ENCODE results near the gene GMDS. TPM values are rescaled to one million over a fixed set of nuclear protein-coding genes. Genes with fewer than 3 reads are reported as not detected.

The GMDS gene
- total and polyA plus RNA-seq, 2 of the 4 experiments (the other 2 are of a cell fraction): 7.3 to 21.9 TPM

DNA sequence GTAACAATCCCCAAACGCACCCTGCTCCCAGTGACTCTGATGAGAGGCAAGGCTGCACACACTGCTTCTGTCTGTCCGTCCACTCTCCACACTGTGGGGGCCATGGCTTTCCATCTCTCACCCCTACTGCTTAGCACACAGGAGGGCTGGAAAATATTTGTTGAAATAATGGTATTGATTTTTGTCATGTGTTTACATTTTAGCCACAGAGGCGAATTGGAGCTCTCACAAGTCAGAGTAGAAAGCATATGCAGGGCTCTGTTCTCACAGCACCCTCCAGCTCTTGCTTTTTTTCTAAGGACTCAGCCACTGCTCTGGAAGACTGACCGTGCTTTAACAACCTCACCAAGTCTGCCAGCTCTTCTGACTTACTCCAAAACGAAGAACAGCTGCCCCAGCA lies 273.8 kb downstream of the GMDS start:
- intact Hi-C loops (cut with micrococcal nuclease): loop anchor here (10.0 kb wide), 1 partner anchor 473 kb away; no protein-coding TSS in a partner anchor
- POLR2A ChIA-PET (ENCODE audit: unreplicated experiment): no interaction called here
- DNase-seq: peak; percentile 11

More for the DNA sequence above, 273.8 kb downstream of the GMDS start:
- no TSS peak for BruUV-seq (replicated peaks)
- no peak overlapping the region for H4K5ac ChIP-seq (ENCODE audit: low read depth, low read length)
- no peak overlapping the region for H3K4me3 ChIP-seq (ENCODE audit: insufficient read depth, low read depth, low read length)
- H2BK15ac ChIP-seq (ENCODE audit: low read depth, low read length): no peak overlapping the region
- H2AK9ac ChIP-seq (replicated peaks; ENCODE audit: low read depth, low read length, poor library complexity): peak overlapping the region; percentile 7
- dilution Hi-C loops (cut with HindIII; ENCODE audit: low sequenced_read_pairs, unreplicated experiment) (no loop called here), in situ Hi-C loops (cut with MboI; ENCODE audit: low sequenced_read_pairs) (no loop called here)
- H3K27ac ChIP-seq (ENCODE audit: insufficient read depth, low read length): no peak overlapping the region
- no peaks in the 10 kb centered on the region for H4K20me1 ChIP-seq (ENCODE audit: insufficient read depth, low read length)
- H2BK20ac ChIP-seq (ENCODE audit: low read depth, low read length): no peak overlapping the region
- no peak overlapping the region for H3K18ac ChIP-seq (ENCODE audit: low read depth, low read length)
- H3K4me2 ChIP-seq (ENCODE audit: low read depth, low read length): no peak overlapping the region
- WGBS, 2 experiments (ENCODE audit: extremely low coverage in 2 of 2, insufficient read length in 1 of 2): 40% methylated on average over 1 of the region's 5 CpGs; no CpG with 5 or more reads in 1 of the 2 experiments
- H2AFZ ChIP-seq (replicated peaks; ENCODE audit: low read length, poor library complexity): no peak overlapping the region
- no peaks in the 10 kb centered on the region for H3K27me3 ChIP-seq (ENCODE audit: control insufficient read depth, insufficient read depth, low read length)
- H3K9me3 ChIP-seq (ENCODE audit: control insufficient read depth, insufficient read depth, low read length): no peaks in the 10 kb centered on the region
- no peak overlapping the region for H3K56ac ChIP-seq (ENCODE audit: extremely low read depth, insufficient read depth, low read length)
- H3K4me1 ChIP-seq (ENCODE audit: control insufficient read depth, insufficient read depth, low read length): peaks cover 5% of the 10 kb centered on the region; the same call in 1 of the 2 replicates
- CTCF ChIA-PET: no interaction called here
- no peak overlapping the region for H4K91ac ChIP-seq (ENCODE audit: insufficient read depth, low read depth, low read length)
- ATAC-seq (ENCODE audit: low read depth): peak; percentile 32; the same call in 1 of the 2 replicates
- H3K14ac ChIP-seq (replicated peaks; ENCODE audit: low read depth, low read length): peak overlapping the region; percentile 37; the same call in 1 of the 2 replicates
- H3K9me1 ChIP-seq (ENCODE audit: insufficient read depth, low read length): no peaks in the 10 kb centered on the region; the same call in 1 of the 2 replicates
- no peak overlapping the region for H3K4ac ChIP-seq (ENCODE audit: low read depth, low read length)
- H2BK120ac ChIP-seq (ENCODE audit: low read depth, low read length): no peak overlapping the region
- H3K23ac ChIP-seq (ENCODE audit: low read depth, low read length): no peak overlapping the region
- no peak for TF ChIP-seq POLR2A (IDR thresholded peaks at IDR 0.05; ENCODE audit: low read depth, low read length)
- TF ChIP-seq CEBPB (IDR thresholded peaks at IDR 0.05; ENCODE audit: low read depth, low read length): no peak
- no peak for TF ChIP-seq RAD21 (IDR thresholded peaks at IDR 0.05; ENCODE audit: low read length)
- TF ChIP-seq, protein P1, sequence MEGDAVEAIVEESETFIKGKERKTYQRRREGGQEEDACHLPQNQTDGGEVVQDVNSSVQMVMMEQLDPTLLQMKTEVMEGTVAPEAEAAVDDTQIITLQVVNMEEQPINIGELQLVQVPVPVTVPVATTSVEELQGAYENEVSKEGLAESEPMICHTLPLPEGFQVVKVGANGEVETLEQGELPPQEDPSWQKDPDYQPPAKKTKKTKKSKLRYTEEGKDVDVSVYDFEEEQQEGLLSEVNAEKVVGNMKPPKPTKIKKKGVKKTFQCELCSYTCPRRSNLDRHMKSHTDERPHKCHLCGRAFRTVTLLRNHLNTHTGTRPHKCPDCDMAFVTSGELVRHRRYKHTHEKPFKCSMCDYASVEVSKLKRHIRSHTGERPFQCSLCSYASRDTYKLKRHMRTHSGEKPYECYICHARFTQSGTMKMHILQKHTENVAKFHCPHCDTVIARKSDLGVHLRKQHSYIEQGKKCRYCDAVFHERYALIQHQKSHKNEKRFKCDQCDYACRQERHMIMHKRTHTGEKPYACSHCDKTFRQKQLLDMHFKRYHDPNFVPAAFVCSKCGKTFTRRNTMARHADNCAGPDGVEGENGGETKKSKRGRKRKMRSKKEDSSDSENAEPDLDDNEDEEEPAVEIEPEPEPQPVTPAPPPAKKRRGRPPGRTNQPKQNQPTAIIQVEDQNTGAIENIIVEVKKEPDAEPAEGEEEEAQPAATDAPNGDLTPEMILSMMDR (conservative IDR thresholded peaks at IDR 0.05; ENCODE audit: low read depth, low read length): no peak
- TF ChIP-seq MAZ (IDR thresholded peaks at IDR 0.05; ENCODE audit: borderline replicate concordance, low read depth, low read length): no peak
- TF ChIP-seq BHLHE40 (IDR thresholded peaks at IDR 0.05; ENCODE audit: low read depth, low read length): no peak
- TF ChIP-seq MXI1 (IDR thresholded peaks at IDR 0.05; ENCODE audit: borderline replicate concordance, low read depth, low read length): no peak
- no peak for TF ChIP-seq SMC3 (IDR thresholded peaks at IDR 0.05; ENCODE audit: low read depth, low read length)
- TF ChIP-seq NFE2L2 (IDR thresholded peaks at IDR 0.05; ENCODE audit: low read depth, low read length): no peak
- TF ChIP-seq ELK1 (IDR thresholded peaks at IDR 0.05; ENCODE audit: borderline replicate concordance, low read depth, low read length): no peak
- no peak for TF ChIP-seq CHD1 (IDR thresholded peaks at IDR 0.05; ENCODE audit: low read depth, low read length)
- TF ChIP-seq MAFK (IDR thresholded peaks at IDR 0.05; ENCODE audit: low read depth, low read length): no peak
- no peak for TF ChIP-seq RCOR1 (IDR thresholded peaks at IDR 0.05; ENCODE audit: insufficient replicate concordance, low read length)
- TF ChIP-seq RFX5 (IDR thresholded peaks at IDR 0.05; ENCODE audit: low read depth, low read length): no peak
- no peak for TF ChIP-seq USF2 (IDR thresholded peaks at IDR 0.05; ENCODE audit: low read depth, low read length)
- no peak for TF ChIP-seq FOS (IDR thresholded peaks at IDR 0.05; ENCODE audit: low read depth, low read length)
- peak overlapping the region; percentile 11; the same call in 1 of the 2 replicates for H2AK5ac ChIP-seq (ENCODE audit: low read depth, low read length)
- H2BK5ac ChIP-seq (ENCODE audit: low read depth, low read length, poor library complexity, severe bottlenecking): no peak overlapping the region
- no peaks in the 10 kb centered on the region for H3K79me1 ChIP-seq (ENCODE audit: low read depth in 1 of 2, low read length in 2 of 2)
- no peak overlapping the region for H3K9ac ChIP-seq (ENCODE audit: low read depth, low read length)
- H3K36me3 ChIP-seq (ENCODE audit: control insufficient read depth, insufficient read depth, low read length): no peaks in the 10 kb centered on the region
- H4K8ac ChIP-seq (ENCODE audit: low read depth in 2 of 2, low read length in 2 of 2): no peak overlapping the region
